DMS53 treated with DMSO at 0.1 percent for 48 hours (cell line): ENCODE data around the gene SUMO3.

Experiments used
- DNase-seq: peaks from one replicate; lab custom pipeline; 2025; ENCODE audit not compliant: unreplicated experiment; lab: John Stamatoyannopoulos, UW

SUMO3 gene

GRCh38 chr21:44804762-44805161, 13.1 kb downstream of the SUMO3 start:
- DNase-seq: no peak

- no peak for DNase-seq
Observed at GRCh38 chr21:44803651-44804050, 14.2 kb downstream of the SUMO3 start.

- DNase-seq: no peak
Observed at GRCh38 chr21:44802396-44803153, 15.3 kb downstream of the SUMO3 start.

GRCh38 chr21:44801468-44802395, 16.1 kb downstream of the SUMO3 start, which contains the start of gene UBE2G2:
Gene UBE2G2, minus strand, starts transcription at chr21:44801820. Its CDS starts 72 bp downstream, at chr21:44801748.
- DNase-seq: peak; percentile 36

GRCh38 chr21:44800971-44801467, 16.8 kb downstream of the SUMO3 start:
- DNase-seq: peak; percentile 5

- no peak for DNase-seq
Observed at GRCh38 chr21:44800103-44800502, 17.8 kb downstream of the SUMO3 start.

GRCh38 chr21:44799646-44800045, 18.2 kb downstream of the SUMO3 start:
- no peak for DNase-seq

GRCh38 chr21:44797775-44798174, 20.1 kb downstream of the SUMO3 start:
- DNase-seq: no peak

- no peak for DNase-seq
Observed at GRCh38 chr21:44795342-44795741, 22.5 kb downstream of the SUMO3 start.

GRCh38 chr21:44793592-44794374, 24.1 kb downstream of the SUMO3 start:
- no peak for DNase-seq

GRCh38 chr21:44792702-44793591, 24.9 kb downstream of the SUMO3 start:
- peak; percentile 1 for DNase-seq

- no peak for DNase-seq
Observed at GRCh38 chr21:44791993-44792392, 25.9 kb downstream of the SUMO3 start.

- no peak for DNase-seq
Observed at GRCh38 chr21:44791246-44791645, 26.6 kb downstream of the SUMO3 start.

- no peak for DNase-seq
Observed at GRCh38 chr21:44790368-44790767, 27.5 kb downstream of the SUMO3 start.

GRCh38 chr21:44789880-44790279, 28.0 kb downstream of the SUMO3 start:
- DNase-seq: no peak

GRCh38 chr21:44785620-44786335, 32.1 kb downstream of the SUMO3 start:
- no peak for DNase-seq

- DNase-seq: no peak
Observed at GRCh38 chr21:44784810-44785209, 33.1 kb downstream of the SUMO3 start.

- no peak for DNase-seq
Observed at GRCh38 chr21:44783020-44783696, 34.7 kb downstream of the SUMO3 start.
